ENCODE data around the gene STEAP2. TPM values are rescaled to one million over a fixed set of nuclear protein-coding genes. Genes with fewer than 3 reads are reported as not detected.

The STEAP2 gene
- total RNA-seq, 2 donors from 2014 or later, result 4.0 to 11.0 TPM

GRCh38 chr7:90166153-90166552, 45.4 kb upstream of the STEAP2 start:
- Mint-ChIP-seq H3K27me3 (ENCODE audit: insufficient read depth) (no peaks in the 10 kb centered on the region), H3K36me3 (ENCODE audit: low read depth) (no peaks in the 10 kb centered on the region), H3K4me1 (no peaks in the 10 kb centered on the region), H3K4me3 (no peak overlapping the region), H3K9me3 (peaks cover 6% of the 10 kb centered on the region), H3K27ac (no peak overlapping the region)
- H3K9me3 ChIP-seq (ENCODE audit: control insufficient read depth, low read length), result peaks cover 5% of the 10 kb centered on the region
- no peak overlapping the region for H3K4me3 ChIP-seq (ENCODE audit: low read length)
- H3K9ac ChIP-seq (ENCODE audit: extremely low read depth, low read length, poor library complexity, severe bottlenecking), result no peak overlapping the region
- DNase-seq, result no peak
- no peaks in the 10 kb centered on the region for H3K36me3 ChIP-seq (ENCODE audit: control insufficient read depth, insufficient read depth, low read length)
- H3K27ac ChIP-seq (ENCODE audit: low read depth, low read length), result no peak overlapping the region
- H3K27me3 ChIP-seq (ENCODE audit: control insufficient read depth, insufficient read depth, low read length, poor library complexity, severe bottlenecking), result no peaks in the 10 kb centered on the region
- no peaks in the 10 kb centered on the region for H3K4me1 ChIP-seq (ENCODE audit: control insufficient read depth, insufficient read depth, low read length)
- 90 to 100% methylated on average over 3 of the region's 3 CpGs for WGBS, 2 experiments (ENCODE audit: insufficient coverage in 1 of 2, insufficient read length in 1 of 2)
- TF ChIP-seq CTCF (conservative IDR thresholded peaks at IDR 0.05), result no peak

GRCh38 chr7:90167361-90167760, 44.2 kb upstream of the STEAP2 start:
- Mint-ChIP-seq H3K4me3 (no peak overlapping the region), H3K36me3 (ENCODE audit: low read depth) (no peaks in the 10 kb centered on the region), H3K4me1 (no peaks in the 10 kb centered on the region), H3K27ac (no peak overlapping the region), H3K27me3 (ENCODE audit: insufficient read depth) (no peaks in the 10 kb centered on the region), H3K9me3 (peaks cover 6% of the 10 kb centered on the region)
- no peak for TF ChIP-seq CTCF (conservative IDR thresholded peaks at IDR 0.05)
- H3K4me1 ChIP-seq (ENCODE audit: control insufficient read depth, insufficient read depth, low read length), result no peaks in the 10 kb centered on the region
- no peak overlapping the region for H3K4me3 ChIP-seq (ENCODE audit: low read length)
- H3K9me3 ChIP-seq (ENCODE audit: control insufficient read depth, low read length), result peaks cover 5% of the 10 kb centered on the region
- no peak for DNase-seq
- no peaks in the 10 kb centered on the region for H3K27me3 ChIP-seq (ENCODE audit: control insufficient read depth, insufficient read depth, low read length, poor library complexity, severe bottlenecking)
- H3K9ac ChIP-seq (ENCODE audit: extremely low read depth, low read length, poor library complexity, severe bottlenecking), result no peak overlapping the region
- 80 to 97% methylated on average over 1 to 4 of the region's 4 CpGs for WGBS, 2 experiments (ENCODE audit: insufficient coverage in 1 of 2, insufficient read length in 1 of 2)
- H3K36me3 ChIP-seq (ENCODE audit: control insufficient read depth, insufficient read depth, low read length), result no peaks in the 10 kb centered on the region
- no peak overlapping the region for H3K27ac ChIP-seq (ENCODE audit: low read depth, low read length)

GRCh38 chr7:90169891-90170290, 41.6 kb upstream of the STEAP2 start:
- TF ChIP-seq CTCF (conservative IDR thresholded peaks at IDR 0.05), result no peak
- DNase-seq, result no peak
- no peak overlapping the region for H3K9ac ChIP-seq (ENCODE audit: extremely low read depth, low read length, poor library complexity, severe bottlenecking)
- H3K9me3 Mint-ChIP-seq, result peaks cover 6% of the 10 kb centered on the region
- no peaks in the 10 kb centered on the region for H3K4me1 ChIP-seq (ENCODE audit: control insufficient read depth, insufficient read depth, low read length)
- no peak overlapping the region for H3K4me3 ChIP-seq (ENCODE audit: low read length)
- H3K9me3 ChIP-seq (ENCODE audit: control insufficient read depth, low read length), result peaks cover 5% of the 10 kb centered on the region
- no peak overlapping the region for H3K27ac ChIP-seq (ENCODE audit: low read depth, low read length)
- H3K27ac Mint-ChIP-seq, result no peak overlapping the region
- no peaks in the 10 kb centered on the region for H3K4me1 Mint-ChIP-seq
- no peaks in the 10 kb centered on the region for H3K27me3 Mint-ChIP-seq (ENCODE audit: insufficient read depth)
- no peaks in the 10 kb centered on the region for H3K36me3 Mint-ChIP-seq (ENCODE audit: low read depth)
- no peaks in the 10 kb centered on the region for H3K27me3 ChIP-seq (ENCODE audit: control insufficient read depth, insufficient read depth, low read length, poor library complexity, severe bottlenecking)
- H3K36me3 ChIP-seq (ENCODE audit: control insufficient read depth, insufficient read depth, low read length), result no peaks in the 10 kb centered on the region
- H3K4me3 Mint-ChIP-seq, result no peak overlapping the region
- WGBS, 2 experiments (ENCODE audit: insufficient coverage in 1 of 2, insufficient read length in 1 of 2), result 100% methylated on average over 1 of the region's 1 CpG
